ENCODE data around the gene GIT1.

GIT1 gene

DNA sequence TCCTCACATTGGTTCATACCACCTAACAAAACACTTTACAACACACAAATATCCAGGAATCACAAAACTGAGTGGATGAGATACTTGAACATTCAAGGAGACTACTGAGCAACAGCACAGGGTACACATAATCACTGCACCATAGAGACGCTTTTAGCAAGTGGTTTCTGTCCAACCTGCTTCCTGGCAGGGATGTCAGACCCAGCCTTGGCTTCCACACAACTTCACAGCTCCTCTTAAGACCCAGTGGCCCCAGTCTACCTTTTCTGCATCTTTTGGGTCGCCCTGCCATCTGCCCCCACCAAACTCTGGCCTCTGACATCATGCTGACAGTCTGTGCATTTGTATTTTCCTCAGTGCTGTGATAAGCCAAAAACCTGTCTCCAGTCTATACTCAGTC is 39.2 kb upstream of the GIT1 start:
- H3K27me3 ChIP-seq (ENCODE audit: control insufficient read depth, insufficient read depth, low read length): no peaks in the 10 kb centered on the region
- no peak overlapping the region for H3K9ac ChIP-seq
- H3K79me2 ChIP-seq: no peaks in the 10 kb centered on the region
- peaks cover 35% of the 10 kb centered on the region for H3K4me1 ChIP-seq
- H3K9me3 ChIP-seq (ENCODE audit: control insufficient read depth, low read length): no peaks in the 10 kb centered on the region
- H3K36me3 ChIP-seq (ENCODE audit: control insufficient read depth, insufficient read depth, low read length): no peaks in the 10 kb centered on the region
- no peak overlapping the region for H3K4me3 ChIP-seq (ENCODE audit: low read depth, low read length)
- H3K27ac ChIP-seq: peak overlapping the region; percentile 21
- no peak overlapping the region for H2AFZ ChIP-seq
- H3K4me2 ChIP-seq (ENCODE audit: low read length): no peak overlapping the region
- TF ChIP-seq, protein P1, sequence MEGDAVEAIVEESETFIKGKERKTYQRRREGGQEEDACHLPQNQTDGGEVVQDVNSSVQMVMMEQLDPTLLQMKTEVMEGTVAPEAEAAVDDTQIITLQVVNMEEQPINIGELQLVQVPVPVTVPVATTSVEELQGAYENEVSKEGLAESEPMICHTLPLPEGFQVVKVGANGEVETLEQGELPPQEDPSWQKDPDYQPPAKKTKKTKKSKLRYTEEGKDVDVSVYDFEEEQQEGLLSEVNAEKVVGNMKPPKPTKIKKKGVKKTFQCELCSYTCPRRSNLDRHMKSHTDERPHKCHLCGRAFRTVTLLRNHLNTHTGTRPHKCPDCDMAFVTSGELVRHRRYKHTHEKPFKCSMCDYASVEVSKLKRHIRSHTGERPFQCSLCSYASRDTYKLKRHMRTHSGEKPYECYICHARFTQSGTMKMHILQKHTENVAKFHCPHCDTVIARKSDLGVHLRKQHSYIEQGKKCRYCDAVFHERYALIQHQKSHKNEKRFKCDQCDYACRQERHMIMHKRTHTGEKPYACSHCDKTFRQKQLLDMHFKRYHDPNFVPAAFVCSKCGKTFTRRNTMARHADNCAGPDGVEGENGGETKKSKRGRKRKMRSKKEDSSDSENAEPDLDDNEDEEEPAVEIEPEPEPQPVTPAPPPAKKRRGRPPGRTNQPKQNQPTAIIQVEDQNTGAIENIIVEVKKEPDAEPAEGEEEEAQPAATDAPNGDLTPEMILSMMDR (IDR thresholded peaks at IDR 0.05): no peak

GRCh38 chr17:29627951-29628350 is 38.5 kb upstream of the GIT1 start:
- H3K27ac ChIP-seq: peak overlapping the region; percentile 48

DNA sequence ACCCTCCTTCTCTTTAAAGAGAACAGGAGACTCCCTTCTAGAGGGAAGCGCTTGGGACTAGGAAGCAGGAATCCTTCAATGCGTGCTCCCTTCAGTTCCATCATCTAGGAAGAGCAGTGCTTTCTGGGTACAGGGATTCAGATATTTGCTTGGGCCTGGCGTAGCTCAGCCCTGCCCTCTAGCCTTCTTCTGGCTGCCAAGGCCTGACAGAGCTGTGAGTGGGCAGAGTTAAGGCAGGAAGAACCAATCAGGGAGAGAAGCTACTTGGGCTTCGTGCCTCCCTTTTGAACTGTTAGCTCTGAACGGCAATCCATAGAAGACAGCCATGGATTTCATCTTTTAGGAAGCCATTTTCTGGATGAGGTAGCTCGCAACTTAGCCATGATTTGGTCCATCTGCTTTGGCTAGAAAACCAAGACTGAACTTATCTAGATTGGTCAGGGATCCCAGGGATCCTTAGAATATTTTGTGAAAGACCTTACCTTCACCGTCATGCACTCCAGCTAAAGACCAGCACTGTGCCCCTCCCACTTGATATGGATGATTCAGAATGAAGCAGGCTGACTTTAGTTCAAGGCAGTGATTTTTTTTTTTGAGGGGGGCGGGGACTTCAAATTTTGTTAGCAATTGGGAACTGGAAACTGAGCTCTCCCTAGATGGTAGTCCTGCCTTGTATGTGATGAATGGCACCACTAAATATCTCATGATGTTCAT is 35.7 kb upstream of the GIT1 start:
- peaks cover 42% of the 10 kb centered on the region for H3K4me1 ChIP-seq

More at GRCh38 chr17:29627951-29628350, 38.5 kb upstream of the GIT1 start:
- Histone ChIP-seq H3K4me1 (peaks cover 42% of the 10 kb centered on the region), H2AFZ (no peak overlapping the region), H3K27me3 (ENCODE audit: control insufficient read depth, insufficient read depth, low read length) (no peaks in the 10 kb centered on the region), H3K36me3 (ENCODE audit: control insufficient read depth, insufficient read depth, low read length) (no peaks in the 10 kb centered on the region), H3K79me2 (no peaks in the 10 kb centered on the region), H3K4me2 (ENCODE audit: low read length) (peak overlapping the region; percentile 27), H3K9me3 (ENCODE audit: control insufficient read depth, low read length) (no peaks in the 10 kb centered on the region), H3K9ac (no peak overlapping the region), H3K4me3 (ENCODE audit: low read depth, low read length) (no peak overlapping the region)
- TF ChIP-seq, protein P1 (IDR thresholded peaks at IDR 0.05): no peak

GRCh38 chr17:29624586-29624985 is 35.1 kb upstream of the GIT1 start:
- H3K4me2 ChIP-seq (ENCODE audit: low read length): no peak overlapping the region
- no peak overlapping the region for H2AFZ ChIP-seq
- TF ChIP-seq, protein P1 (IDR thresholded peaks at IDR 0.05): no peak
- no peaks in the 10 kb centered on the region for H3K9me3 ChIP-seq (ENCODE audit: control insufficient read depth, low read length)
- H3K9ac ChIP-seq: no peak overlapping the region
- no peaks in the 10 kb centered on the region for H3K27me3 ChIP-seq (ENCODE audit: control insufficient read depth, insufficient read depth, low read length)
- H3K27ac ChIP-seq: no peak overlapping the region
- no peaks in the 10 kb centered on the region for H3K36me3 ChIP-seq (ENCODE audit: control insufficient read depth, insufficient read depth, low read length)
- H3K4me3 ChIP-seq (ENCODE audit: low read depth, low read length): no peak overlapping the region
- peaks cover 45% of the 10 kb centered on the region for H3K4me1 ChIP-seq
- H3K79me2 ChIP-seq: no peaks in the 10 kb centered on the region

More for the DNA sequence above, 35.7 kb upstream of the GIT1 start:
- Histone ChIP-seq H2AFZ (no peak overlapping the region), H3K79me2 (no peaks in the 10 kb centered on the region), H3K4me3 (ENCODE audit: low read depth, low read length) (no peak overlapping the region), H3K4me2 (ENCODE audit: low read length) (no peak overlapping the region), H3K9me3 (ENCODE audit: control insufficient read depth, low read length) (no peaks in the 10 kb centered on the region), H3K36me3 (ENCODE audit: control insufficient read depth, insufficient read depth, low read length) (no peaks in the 10 kb centered on the region), H3K27ac (no peak overlapping the region), H3K27me3 (ENCODE audit: control insufficient read depth, insufficient read depth, low read length) (no peaks in the 10 kb centered on the region), H3K9ac (no peak overlapping the region)
- TF ChIP-seq, protein P1 (IDR thresholded peaks at IDR 0.05): no peak

GRCh38 chr17:29623283-29623647 is 33.8 kb upstream of the GIT1 start:
- H3K4me1 ChIP-seq: peaks cover 45% of the 10 kb centered on the region
- peak overlapping the region; percentile 78 for H3K4me2 ChIP-seq (ENCODE audit: low read length)
- no peak overlapping the region for H3K27ac ChIP-seq
- no peaks in the 10 kb centered on the region for H3K79me2 ChIP-seq
- H2AFZ ChIP-seq: peak overlapping the region; percentile 88
- TF ChIP-seq, protein P1 (IDR thresholded peaks at IDR 0.05): no peak
- no peak overlapping the region for H3K4me3 ChIP-seq (ENCODE audit: low read depth, low read length)
- no peak overlapping the region for H3K9ac ChIP-seq
- no peaks in the 10 kb centered on the region for H3K36me3 ChIP-seq (ENCODE audit: control insufficient read depth, insufficient read depth, low read length)
- no peaks in the 10 kb centered on the region for H3K9me3 ChIP-seq (ENCODE audit: control insufficient read depth, low read length)
- no peaks in the 10 kb centered on the region for H3K27me3 ChIP-seq (ENCODE audit: control insufficient read depth, insufficient read depth, low read length)
